Lower lobe of right lung (tissue), 2 donors: Measurements from ENCODE around the gene PRDM16. TPM values are rescaled to one million over a fixed set of nuclear protein-coding genes. Genes with fewer than 3 reads are reported as not detected.

Source experiments
- ATAC-seq, 2 donors: fragments of 200-7000 bp; cut with Tn5 transposase; one replicate each; pipeline ENCODE4 v1.9.1; 2020 to 2022; ENCODE audit warnings: mild to moderate bottlenecking in 2 of 2, moderate library complexity in 2 of 2
- DNase-seq: peaks from one replicate; pipeline ENCODE4 v3.0.0-alpha.2; 2020
- H3K27ac ChIP-seq: fragments of 200-600 bp; one replicate; pipeline ENCODE4 v1.8.0; 2022
- H3K27me3 ChIP-seq: fragments of 200-600 bp; one replicate; pipeline ENCODE4 v1.8.0; 2022; ENCODE audit warnings: low read depth
- H3K36me3 ChIP-seq: fragments of 200-600 bp; one replicate; pipeline ENCODE4 v1.8.0; 2022; ENCODE audit warnings: mild to moderate bottlenecking
- H3K4me1 ChIP-seq: fragments of 200-600 bp; one replicate; pipeline ENCODE4 v1.8.0; 2022
- H3K4me3 ChIP-seq: fragments of 200-600 bp; one replicate; pipeline ENCODE4 v1.8.0; 2022; ENCODE audit warnings: mild to moderate bottlenecking
- H3K9me3 ChIP-seq: fragments of 200-600 bp; one replicate; pipeline ENCODE4 v1.8.0; 2022
- intact Hi-C: fragments of 100-400 bp; cut with DNase I; formaldehyde crosslinking; loops from one replicate; pipeline ENCODE4 v1.11.0; 2022
- total RNA-seq: library from RNA; stranded (reverse); fragmentation: NEBNext Ultra II Directional; extraction: Animal tissue kit (Norgen Biotek cat#: 25700); gene quantifications from one replicate; pipeline ENCODE4 v1.2.1, GENCODE V29; 2021
- TF ChIP-seq, protein P1 (sequence below): fragments of 200-600 bp; IDR thresholded peaks from one replicate; pipeline ENCODE4 v1.8.0; 2022; ENCODE audit warnings: antibody characterized with exemption, mild to moderate bottlenecking
- donor health status: DM: no; HTN: yes; CAD: no; lungs with severe emphysema.

PRDM16 gene
- total RNA-seq, 1 donor from 2014 or later, result 19.2 TPM

DNA sequence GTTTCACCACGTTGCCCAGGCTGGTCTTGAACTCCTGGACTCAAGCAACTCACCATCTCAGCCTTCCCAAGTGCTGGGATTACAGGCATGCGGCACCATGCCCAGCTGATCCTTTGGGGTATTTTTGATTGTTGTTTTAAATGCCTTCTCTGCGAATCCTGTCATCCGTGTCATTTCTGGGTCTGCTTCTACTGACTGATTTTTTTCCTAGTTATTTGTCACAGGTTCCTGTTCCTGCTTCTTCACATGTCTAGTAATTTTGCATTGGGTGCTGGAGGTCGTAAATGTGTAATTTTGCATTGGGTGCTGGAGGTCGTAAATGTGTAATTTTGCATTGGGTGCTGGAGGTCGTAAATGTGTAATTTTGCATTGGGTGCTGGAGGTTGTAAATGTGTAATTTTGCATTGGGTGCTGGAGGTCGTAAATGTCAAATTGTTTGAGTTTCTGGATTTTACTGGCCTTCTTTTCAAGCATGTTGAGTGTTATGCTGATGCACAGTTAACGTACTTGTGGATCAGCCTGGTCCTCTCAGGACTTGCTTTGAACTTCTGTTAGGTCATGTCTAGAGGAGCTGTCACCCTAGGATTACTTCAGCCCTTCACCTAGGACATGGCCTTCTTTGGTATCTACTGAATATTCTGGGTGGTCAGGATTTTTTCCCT, 381.3 kb downstream of the PRDM16 start:
- no peak for ATAC-seq
- intact Hi-C loops, result no loop called here
- peaks cover 21% of the 10 kb centered on the region for H3K4me1 ChIP-seq

GRCh38 chr1:3450983-3451382, 382.0 kb downstream of the PRDM16 start:
- Histone ChIP-seq H3K36me3 (no peaks in the 10 kb centered on the region), H3K27ac (no peak overlapping the region), H3K9me3 (peaks cover 5% of the 10 kb centered on the region), H3K4me1 (peaks cover 21% of the 10 kb centered on the region), H3K4me3 (no peak overlapping the region), H3K27me3 (peaks cover 23% of the 10 kb centered on the region)
- no peak for ATAC-seq
- no peak for DNase-seq
- TF ChIP-seq, protein P1, sequence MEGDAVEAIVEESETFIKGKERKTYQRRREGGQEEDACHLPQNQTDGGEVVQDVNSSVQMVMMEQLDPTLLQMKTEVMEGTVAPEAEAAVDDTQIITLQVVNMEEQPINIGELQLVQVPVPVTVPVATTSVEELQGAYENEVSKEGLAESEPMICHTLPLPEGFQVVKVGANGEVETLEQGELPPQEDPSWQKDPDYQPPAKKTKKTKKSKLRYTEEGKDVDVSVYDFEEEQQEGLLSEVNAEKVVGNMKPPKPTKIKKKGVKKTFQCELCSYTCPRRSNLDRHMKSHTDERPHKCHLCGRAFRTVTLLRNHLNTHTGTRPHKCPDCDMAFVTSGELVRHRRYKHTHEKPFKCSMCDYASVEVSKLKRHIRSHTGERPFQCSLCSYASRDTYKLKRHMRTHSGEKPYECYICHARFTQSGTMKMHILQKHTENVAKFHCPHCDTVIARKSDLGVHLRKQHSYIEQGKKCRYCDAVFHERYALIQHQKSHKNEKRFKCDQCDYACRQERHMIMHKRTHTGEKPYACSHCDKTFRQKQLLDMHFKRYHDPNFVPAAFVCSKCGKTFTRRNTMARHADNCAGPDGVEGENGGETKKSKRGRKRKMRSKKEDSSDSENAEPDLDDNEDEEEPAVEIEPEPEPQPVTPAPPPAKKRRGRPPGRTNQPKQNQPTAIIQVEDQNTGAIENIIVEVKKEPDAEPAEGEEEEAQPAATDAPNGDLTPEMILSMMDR, result no peak
- intact Hi-C loops, result no loop called here

More for the DNA sequence above, 381.3 kb downstream of the PRDM16 start:
- DNase-seq, result no peak
- H3K27ac ChIP-seq, result no peak overlapping the region
- H3K36me3 ChIP-seq, result no peaks in the 10 kb centered on the region
- TF ChIP-seq, protein P1, result no peak
- H3K27me3 ChIP-seq, result peaks cover 24% of the 10 kb centered on the region
- H3K4me3 ChIP-seq, result no peak overlapping the region
- H3K9me3 ChIP-seq, result peaks cover 9% of the 10 kb centered on the region

- Histone ChIP-seq H3K27ac (no peak overlapping the region), H3K4me3 (no peak overlapping the region), H3K4me1 (peaks cover 21% of the 10 kb centered on the region), H3K27me3 (peaks cover 23% of the 10 kb centered on the region), H3K9me3 (no peaks in the 10 kb centered on the region), H3K36me3 (no peaks in the 10 kb centered on the region)
- TF ChIP-seq, protein P1, result no peak
- intact Hi-C loops, result no loop called here
- ATAC-seq (no peak), DNase-seq (no peak)
These were observed 383.2 kb downstream of the PRDM16 start for GRCh38 chr1:3451994-3452865.

DNA sequence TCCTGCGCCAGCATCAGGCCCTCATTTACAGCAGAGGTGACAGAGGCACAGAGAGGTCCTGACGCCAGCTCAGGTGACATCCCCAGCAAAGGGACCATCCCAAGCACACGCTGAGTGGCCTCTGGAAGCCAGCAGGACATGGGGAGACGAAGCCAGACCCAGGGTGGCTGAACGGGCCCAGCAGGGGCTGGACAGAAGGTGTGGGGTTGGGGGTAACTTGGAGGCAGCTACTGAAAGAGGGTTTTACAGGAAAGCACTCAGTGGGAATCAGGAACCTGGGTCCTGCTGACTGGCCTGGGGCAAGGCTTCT, 383.8 kb downstream of the PRDM16 start:
- Histone ChIP-seq H3K27ac (no peak overlapping the region), H3K27me3 (peaks cover 23% of the 10 kb centered on the region), H3K4me3 (no peak overlapping the region), H3K4me1 (peaks cover 21% of the 10 kb centered on the region), H3K36me3 (no peaks in the 10 kb centered on the region), H3K9me3 (no peaks in the 10 kb centered on the region)
- ATAC-seq (no peak), DNase-seq (no peak)
- intact Hi-C loops, result no loop called here
- TF ChIP-seq, protein P1, result no peak

DNA sequence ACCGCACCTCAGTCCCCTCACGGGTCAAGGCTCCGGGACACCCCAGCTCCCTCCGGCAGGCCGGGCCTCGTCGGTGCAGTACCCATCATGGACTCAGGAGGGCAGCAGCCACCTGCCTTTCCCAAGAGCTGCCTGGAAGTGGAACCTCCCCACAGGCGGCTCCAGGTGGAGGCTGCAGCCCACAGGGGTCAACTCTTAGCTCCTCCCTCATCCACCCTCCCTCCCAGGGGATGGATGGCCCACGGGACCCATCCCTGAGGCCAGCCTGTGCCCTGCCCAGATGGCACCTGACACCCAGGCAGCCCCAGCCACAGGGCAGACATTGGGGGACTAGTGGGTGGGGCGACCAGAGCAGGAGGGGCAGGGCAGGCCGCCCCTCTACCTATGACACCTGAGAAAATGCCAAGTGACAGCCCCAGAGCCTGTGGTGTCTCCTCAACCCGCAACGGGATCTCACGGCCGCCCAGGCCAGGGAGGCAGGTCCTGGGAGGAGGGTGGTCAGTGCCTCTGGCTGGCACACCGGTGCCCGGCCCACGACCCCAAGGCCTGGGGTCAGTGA, 384.3 kb downstream of the PRDM16 start:
- Histone ChIP-seq H3K4me1 (peaks cover 21% of the 10 kb centered on the region), H3K27me3 (peaks cover 23% of the 10 kb centered on the region), H3K4me3 (no peak overlapping the region), H3K9me3 (no peaks in the 10 kb centered on the region), H3K27ac (no peak overlapping the region), H3K36me3 (no peaks in the 10 kb centered on the region)
- DNase-seq (peak; percentile 83), ATAC-seq (peak; percentile 84 to 90)
- TF ChIP-seq, protein P1, result peak; percentile 98
- intact Hi-C loops, result no loop called here
